Retinal pigment epithelial cell (primary cell): ENCODE measurements around the gene TMX4.

Experiments used
- DNase-seq: peaks from one replicate; pipeline ENCODE4 v3.0.0-alpha.2; 2010; ENCODE audit warnings: low read depth
- H3K4me3 ChIP-seq: 2 replicates; pipeline ENCODE4 v1.5.1; 2011; ENCODE audit warnings: mild to moderate bottlenecking, low read length, control low read depth, moderate library complexity
- TF ChIP-seq, protein P1 (sequence below): conservative IDR thresholded peaks from 2 replicates; pipeline ENCODE4 v1.5.1; 2011; ENCODE audit warnings: low read depth, low read length, control low read depth, inconsistent platforms

Gene TMX4

GRCh38 chr20:7989379-7989778 lies 30.2 kb downstream of the TMX4 start:
- no peak overlapping the region for H3K4me3 ChIP-seq
- no peak for DNase-seq
- TF ChIP-seq, protein P1, sequence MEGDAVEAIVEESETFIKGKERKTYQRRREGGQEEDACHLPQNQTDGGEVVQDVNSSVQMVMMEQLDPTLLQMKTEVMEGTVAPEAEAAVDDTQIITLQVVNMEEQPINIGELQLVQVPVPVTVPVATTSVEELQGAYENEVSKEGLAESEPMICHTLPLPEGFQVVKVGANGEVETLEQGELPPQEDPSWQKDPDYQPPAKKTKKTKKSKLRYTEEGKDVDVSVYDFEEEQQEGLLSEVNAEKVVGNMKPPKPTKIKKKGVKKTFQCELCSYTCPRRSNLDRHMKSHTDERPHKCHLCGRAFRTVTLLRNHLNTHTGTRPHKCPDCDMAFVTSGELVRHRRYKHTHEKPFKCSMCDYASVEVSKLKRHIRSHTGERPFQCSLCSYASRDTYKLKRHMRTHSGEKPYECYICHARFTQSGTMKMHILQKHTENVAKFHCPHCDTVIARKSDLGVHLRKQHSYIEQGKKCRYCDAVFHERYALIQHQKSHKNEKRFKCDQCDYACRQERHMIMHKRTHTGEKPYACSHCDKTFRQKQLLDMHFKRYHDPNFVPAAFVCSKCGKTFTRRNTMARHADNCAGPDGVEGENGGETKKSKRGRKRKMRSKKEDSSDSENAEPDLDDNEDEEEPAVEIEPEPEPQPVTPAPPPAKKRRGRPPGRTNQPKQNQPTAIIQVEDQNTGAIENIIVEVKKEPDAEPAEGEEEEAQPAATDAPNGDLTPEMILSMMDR = peak; percentile 20

DNA sequence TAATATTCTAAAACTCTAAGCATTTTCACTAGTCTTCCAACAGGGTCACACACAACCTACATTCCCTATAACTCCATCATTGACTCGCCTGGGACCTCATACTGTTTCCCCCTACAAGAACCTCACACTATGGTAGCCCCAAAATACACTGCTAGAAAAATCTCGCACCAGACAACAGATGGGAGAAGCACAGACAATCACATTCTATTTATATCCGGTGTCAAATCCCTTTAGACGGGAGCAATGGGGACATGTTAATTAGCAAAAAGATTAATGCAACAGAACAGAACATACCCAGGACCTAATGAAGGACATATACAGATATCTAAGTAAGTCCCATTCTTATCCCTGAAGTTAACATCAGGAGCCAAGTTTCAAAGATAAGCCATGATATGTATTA lies 33.6 kb downstream of the TMX4 start:
- TF ChIP-seq, protein P1 = no peak
- DNase-seq = no peak

GRCh38 chr20:7984192-7984591 lies 35.4 kb downstream of the TMX4 start:
- no peak overlapping the region for H3K4me3 ChIP-seq
- TF ChIP-seq, protein P1 = no peak
- DNase-seq = no peak

More for the DNA sequence above, 33.6 kb downstream of the TMX4 start:
- no peak overlapping the region for H3K4me3 ChIP-seq

DNA sequence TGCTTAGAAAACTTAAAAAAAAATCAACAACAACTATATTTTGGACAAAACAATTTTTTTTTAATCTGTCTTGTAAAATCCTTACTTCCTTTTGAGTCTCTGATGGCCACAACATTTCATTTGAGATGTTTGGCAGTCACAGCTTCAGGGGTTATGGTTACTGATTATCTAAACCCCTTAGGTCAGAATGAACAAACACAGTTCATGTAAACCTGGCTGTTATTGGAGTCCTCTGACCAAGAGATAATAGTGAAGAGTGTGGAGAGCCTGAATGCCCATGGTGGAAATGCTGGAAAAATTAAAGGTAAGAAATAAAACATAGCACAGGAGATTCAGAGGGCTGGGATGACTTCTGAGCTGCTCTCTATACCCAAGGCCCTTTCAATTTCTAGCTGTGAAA lies 38.2 kb downstream of the TMX4 start:
- TF ChIP-seq, protein P1 = no peak
- DNase-seq = no peak
- H3K4me3 ChIP-seq = no peak overlapping the region

DNA sequence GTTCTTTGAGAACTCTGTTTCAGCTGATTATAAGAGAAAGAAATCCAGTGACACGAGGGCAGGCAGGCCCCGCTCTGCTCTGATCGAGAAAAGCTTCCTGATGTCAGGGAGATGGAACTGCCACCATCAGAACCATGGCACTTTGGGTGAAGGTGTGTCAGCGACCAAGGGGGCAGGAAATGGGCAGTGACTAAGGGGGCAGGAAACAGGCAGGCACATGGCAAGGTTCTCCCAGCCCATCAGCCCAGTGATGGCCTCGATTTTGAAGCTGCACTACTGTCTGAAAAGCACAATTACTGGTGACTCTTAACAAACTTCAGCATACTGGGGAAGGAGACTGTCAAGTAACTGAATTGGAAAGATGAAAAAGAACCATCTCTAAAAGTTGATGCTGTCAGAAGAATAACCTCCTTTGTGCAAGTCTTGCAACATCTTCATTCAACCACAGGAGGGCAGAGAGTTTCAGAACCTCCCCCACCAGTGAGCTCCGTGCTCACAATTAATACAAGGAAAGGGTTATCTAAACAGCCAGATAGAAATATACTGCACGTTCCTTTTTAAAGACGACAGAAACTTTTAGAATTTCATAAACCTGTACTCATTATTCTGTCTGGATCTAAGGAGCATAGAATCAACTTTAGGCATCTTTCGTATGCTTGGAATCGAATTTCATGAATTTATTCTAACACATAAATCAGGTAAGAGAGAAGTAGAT lies 39.1 kb downstream of the TMX4 start:
- TF ChIP-seq, protein P1 = peak; percentile 62
- no peak for DNase-seq
- H3K4me3 ChIP-seq = no peak overlapping the region

DNA sequence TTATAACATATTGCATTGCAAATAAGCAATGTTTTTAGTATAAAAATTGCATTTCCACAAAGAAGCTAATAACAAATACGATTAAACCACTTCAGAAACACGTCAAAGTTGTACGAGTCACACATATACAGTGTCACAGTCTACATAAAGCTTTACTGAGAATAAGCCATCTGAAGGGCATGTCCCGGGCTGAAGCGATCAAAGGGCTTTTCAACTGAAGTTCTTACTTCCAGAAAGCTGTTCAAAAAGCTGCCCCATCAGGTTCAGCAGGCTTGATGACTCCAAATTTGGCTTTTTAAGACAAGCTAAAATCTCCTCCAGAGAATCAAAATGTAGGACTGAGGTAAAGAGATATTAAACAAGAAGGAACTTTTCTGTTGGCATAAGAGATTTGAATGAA lies 41.9 kb downstream of the TMX4 start:
- no peak for DNase-seq
- TF ChIP-seq, protein P1 = no peak
- no peak overlapping the region for H3K4me3 ChIP-seq

DNA sequence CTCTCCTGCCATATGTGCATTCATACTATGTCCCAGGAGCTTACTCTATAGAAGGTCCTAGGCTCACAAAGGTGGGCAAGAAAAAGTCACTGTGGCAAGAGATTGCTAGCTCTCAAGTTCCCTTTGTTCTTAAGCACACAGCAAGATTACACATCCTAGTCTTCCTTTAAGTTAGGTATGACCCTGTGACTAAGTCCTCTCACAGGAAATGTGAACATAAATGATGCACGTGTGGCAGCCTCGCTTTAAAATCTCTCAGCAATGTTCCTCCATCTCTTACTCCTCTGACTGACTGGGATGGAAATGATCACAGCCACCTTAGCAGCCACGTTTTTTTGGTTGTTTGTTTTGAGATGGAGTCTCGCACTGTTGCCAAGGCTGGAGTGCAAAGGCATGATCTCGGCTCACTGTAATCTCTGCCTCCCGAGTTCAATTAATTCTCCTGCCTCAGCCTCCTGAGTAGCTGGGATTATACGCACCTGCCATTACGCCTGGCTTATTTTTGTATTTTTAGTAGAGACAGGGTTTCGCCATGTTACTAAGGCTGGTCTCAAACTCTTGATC lies 43.6 kb downstream of the TMX4 start:
- TF ChIP-seq, protein P1 = no peak

More for the DNA sequence above, 43.6 kb downstream of the TMX4 start:
- no peak for DNase-seq
- no peak overlapping the region for H3K4me3 ChIP-seq
